HEK293 (cell line): Measurements from ENCODE around the gene TSC22D2.

Source experiments
- GFI1B ChIP-seq: fragments of 450-650 bp; formaldehyde crosslinking; IDR thresholded peaks from 2 replicates; pipeline ENCODE4 v1.5.1; 2016; ENCODE audit warnings: missing biosample characterization, missing genetic modification characterization
- KLF8 ChIP-seq: fragments of 450-650 bp; formaldehyde crosslinking; IDR thresholded peaks from 2 replicates; pipeline ENCODE4 v1.5.1; 2016; ENCODE audit warnings: missing biosample characterization, missing genetic modification characterization
- RBAK ChIP-seq: fragments of 450-650 bp; formaldehyde crosslinking; IDR thresholded peaks from 2 replicates; pipeline ENCODE4 v1.5.1; 2016; ENCODE audit warnings: missing biosample characterization, missing genetic modification characterization
- ZFP37 ChIP-seq: fragments of 450-650 bp; formaldehyde crosslinking; IDR thresholded peaks from 2 replicates; pipeline ENCODE4 v1.5.1; 2016; ENCODE audit warnings: missing biosample characterization, missing genetic modification characterization
- ZNF274 ChIP-seq, 2 experiments: fragments of 200-500 bp in 1 of 2; fragments of 450-650 bp in 1 of 2; sonication (Bioruptor generic) in 1 of 2; formaldehyde crosslinking in 1 of 2; IDR thresholded peaks; 2 replicates each; pipeline versions ENCODE4 v1.5.1 to v1.6.1; 2014 to 2016; ENCODE audit warnings: borderline replicate concordance in 1 of 2, inconsistent platforms in 1 of 2, low read length in 1 of 2, missing biosample characterization in 1 of 2, missing genetic modification characterization in 1 of 2
- ZNF561 ChIP-seq: fragments of 450-650 bp; IDR thresholded peaks from 2 replicates; pipeline ENCODE4 v1.5.1; 2018; ENCODE audit warnings: missing biosample characterization, missing genetic modification characterization, borderline replicate concordance
- TF ChIP-seq, protein P1 (sequence below): fragments of 450-650 bp; formaldehyde crosslinking; IDR thresholded peaks from 2 replicates; pipeline ENCODE4 v1.5.1; 2016; ENCODE audit warnings: missing biosample characterization, missing genetic modification characterization
- TF ChIP-seq, protein P2 (sequence below): fragments of 450-650 bp; formaldehyde crosslinking; IDR thresholded peaks from 2 replicates; pipeline ENCODE4 v1.5.1; 2016; ENCODE audit warnings: missing biosample characterization, missing genetic modification characterization

DNA sequence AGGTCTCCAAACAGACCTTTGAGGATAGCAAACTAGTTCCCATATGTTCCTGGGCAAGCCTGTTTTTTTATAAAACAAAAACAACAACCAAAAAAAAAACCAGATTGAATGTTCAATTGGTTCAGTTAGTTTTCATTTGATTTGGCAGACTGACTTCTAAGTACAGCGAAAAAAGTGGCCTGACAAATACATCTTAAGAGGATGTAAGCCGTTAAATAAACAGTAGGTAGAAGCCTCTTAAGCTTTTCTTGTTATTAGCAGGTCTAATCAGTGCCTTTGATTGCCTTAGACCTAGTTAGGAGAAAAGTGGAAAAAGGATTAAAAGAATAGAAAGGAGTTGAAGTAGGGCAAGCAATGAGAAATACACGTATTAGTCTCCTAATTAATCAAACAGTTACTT is 13.2 kb downstream of the TSC22D2 start:
- TF ChIP-seq, protein P1, sequence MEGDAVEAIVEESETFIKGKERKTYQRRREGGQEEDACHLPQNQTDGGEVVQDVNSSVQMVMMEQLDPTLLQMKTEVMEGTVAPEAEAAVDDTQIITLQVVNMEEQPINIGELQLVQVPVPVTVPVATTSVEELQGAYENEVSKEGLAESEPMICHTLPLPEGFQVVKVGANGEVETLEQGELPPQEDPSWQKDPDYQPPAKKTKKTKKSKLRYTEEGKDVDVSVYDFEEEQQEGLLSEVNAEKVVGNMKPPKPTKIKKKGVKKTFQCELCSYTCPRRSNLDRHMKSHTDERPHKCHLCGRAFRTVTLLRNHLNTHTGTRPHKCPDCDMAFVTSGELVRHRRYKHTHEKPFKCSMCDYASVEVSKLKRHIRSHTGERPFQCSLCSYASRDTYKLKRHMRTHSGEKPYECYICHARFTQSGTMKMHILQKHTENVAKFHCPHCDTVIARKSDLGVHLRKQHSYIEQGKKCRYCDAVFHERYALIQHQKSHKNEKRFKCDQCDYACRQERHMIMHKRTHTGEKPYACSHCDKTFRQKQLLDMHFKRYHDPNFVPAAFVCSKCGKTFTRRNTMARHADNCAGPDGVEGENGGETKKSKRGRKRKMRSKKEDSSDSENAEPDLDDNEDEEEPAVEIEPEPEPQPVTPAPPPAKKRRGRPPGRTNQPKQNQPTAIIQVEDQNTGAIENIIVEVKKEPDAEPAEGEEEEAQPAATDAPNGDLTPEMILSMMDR (tag by site-specific recombination): no peak
- TF ChIP-seq ZFP37 (no peak), KLF8 (tag by site-specific recombination) (no peak), RBAK (tag by site-specific recombination) (no peak), ZNF274 (IDR thresholded peaks at IDR 0.05; ENCODE audit: low read length) (no peak), ZNF274 (tag by site-specific recombination; IDR thresholded peaks at IDR 0.05; ENCODE audit: borderline replicate concordance) (no peak), ZNF561 (tag by site-specific recombination) (no peak), GFI1B (tag by site-specific recombination) (no peak)
- TF ChIP-seq, protein P2, sequence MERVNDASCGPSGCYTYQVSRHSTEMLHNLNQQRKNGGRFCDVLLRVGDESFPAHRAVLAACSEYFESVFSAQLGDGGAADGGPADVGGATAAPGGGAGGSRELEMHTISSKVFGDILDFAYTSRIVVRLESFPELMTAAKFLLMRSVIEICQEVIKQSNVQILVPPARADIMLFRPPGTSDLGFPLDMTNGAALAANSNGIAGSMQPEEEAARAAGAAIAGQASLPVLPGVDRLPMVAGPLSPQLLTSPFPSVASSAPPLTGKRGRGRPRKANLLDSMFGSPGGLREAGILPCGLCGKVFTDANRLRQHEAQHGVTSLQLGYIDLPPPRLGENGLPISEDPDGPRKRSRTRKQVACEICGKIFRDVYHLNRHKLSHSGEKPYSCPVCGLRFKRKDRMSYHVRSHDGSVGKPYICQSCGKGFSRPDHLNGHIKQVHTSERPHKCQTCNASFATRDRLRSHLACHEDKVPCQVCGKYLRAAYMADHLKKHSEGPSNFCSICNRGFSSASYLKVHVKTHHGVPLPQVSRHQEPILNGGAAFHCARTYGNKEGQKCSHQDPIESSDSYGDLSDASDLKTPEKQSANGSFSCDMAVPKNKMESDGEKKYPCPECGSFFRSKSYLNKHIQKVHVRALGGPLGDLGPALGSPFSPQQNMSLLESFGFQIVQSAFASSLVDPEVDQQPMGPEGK (tag by site-specific recombination): no peak
